ENCODE measurements around the gene PAPPA2. TPM values are rescaled to one million over a fixed set of nuclear protein-coding genes. Genes with fewer than 3 reads are reported as not detected.

Gene PAPPA2
- total and polyA plus RNA-seq, 9 of the 15 experiments (the other 6 are each of a cell fraction or from before 2014, with no cell fraction given): 0.01 to 0.15 (median 0.05) TPM; not detected in 2

DNA sequence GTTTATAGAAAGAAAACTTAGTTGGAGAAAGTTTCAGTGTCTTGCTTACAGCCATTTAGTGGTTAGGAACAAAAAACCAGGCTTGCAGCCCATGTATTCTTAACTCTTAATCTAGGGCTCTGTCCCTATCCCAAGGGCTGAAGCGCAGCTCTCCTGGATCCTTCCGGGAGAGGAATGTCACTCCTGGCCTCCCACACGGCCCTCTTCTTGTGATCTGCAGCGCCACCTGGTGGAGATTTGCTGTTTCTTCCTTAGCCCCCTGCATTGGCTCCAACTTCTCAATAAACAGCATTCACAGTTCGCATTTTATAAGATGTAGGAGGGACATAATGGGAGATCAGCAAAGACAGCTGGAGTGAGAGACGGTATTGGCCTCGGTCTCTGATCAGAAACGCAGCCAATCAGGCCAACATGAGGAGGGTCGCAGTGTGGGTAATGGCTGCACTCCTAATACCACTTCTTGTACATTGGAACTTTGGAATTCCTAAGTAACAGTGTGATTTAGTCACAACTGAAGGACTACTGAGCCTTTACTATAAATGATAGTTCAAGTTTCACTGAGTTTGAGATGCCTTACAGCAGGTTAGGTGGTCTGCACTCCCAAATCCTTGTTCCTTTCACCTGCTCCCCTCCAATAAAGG, 418.1 kb downstream of the PAPPA2 start (continued):
- TF ChIP-seq ZNF239 (CRISPR knock-in tag; IDR thresholded peaks at IDR 0.05) (no peak), ZNF512 (tag; IDR thresholded peaks at IDR 0.05) (no peak), ZNF586 (CRISPR knock-in tag; conservative IDR thresholded peaks at IDR 0.05) (0 out of 2 replicates have a peak, but pooled peaks have one; percentile 38), ETV1 (tag; conservative IDR thresholded peaks at IDR 0.05; ENCODE audit: low read depth) (0 out of 2 replicates have a peak, but pooled peaks have one; percentile 49), NELFE (IDR thresholded peaks at IDR 0.05; ENCODE audit: insufficient read depth, insufficient read length) (no peak), ZKSCAN8 (CRISPR knock-in tag; IDR thresholded peaks at IDR 0.05) (no peak), ZNF23 (CRISPR knock-in tag; IDR thresholded peaks at IDR 0.05) (0 out of 2 replicates have a peak, but pooled peaks have one; percentile 8), BRD9 (IDR thresholded peaks at IDR 0.05; ENCODE audit: low read depth, partially characterized antibody) (peak; percentile 63), RBM15 (IDR thresholded peaks at IDR 0.05; ENCODE audit: insufficient read depth, low read length) (no peak), ELF1 (tag; IDR thresholded peaks at IDR 0.05) (peak; percentile 32; the same call in 1 of the 2 replicates), CC2D1A (IDR thresholded peaks at IDR 0.05) (peak; percentile 62; the same call in 1 of the 2 replicates), FOXK2 (conservative IDR thresholded peaks at IDR 0.05 in 1 of 2, IDR thresholded peaks at IDR 0.05 in 1 of 2; ENCODE audit: low read depth in 2 of 2) (0 out of 4 replicates have a peak, but pooled peaks of 1 of the 2 experiments have one; percentile 30), BCOR (IDR thresholded peaks at IDR 0.05) (no peak), PTBP1 (IDR thresholded peaks at IDR 0.05; ENCODE audit: low read depth, low read length) (no peak), PHB (CRISPR knock-in tag; IDR thresholded peaks at IDR 0.05) (no peak), NFATC3 (IDR thresholded peaks at IDR 0.05) (no peak), ZNF354B (CRISPR knock-in tag; IDR thresholded peaks at IDR 0.05) (no peak), SRF (CRISPR knock-in tag; IDR thresholded peaks at IDR 0.05) (no peak), CBFA2T3 (IDR thresholded peaks at IDR 0.05) (no peak), XRCC5 (IDR thresholded peaks at IDR 0.05; ENCODE audit: low read depth, low read length) (peak; percentile 79), EGR1 (conservative IDR thresholded peaks at IDR 0.05) (peak; percentile 67), SMARCA4 (IDR thresholded peaks at IDR 0.05) (peak; percentile 28; the same call in 1 of the 2 replicates), CTBP1 (IDR thresholded peaks at IDR 0.05; ENCODE audit: borderline replicate concordance) (peak; percentile 63; the same call in 1 of the 2 replicates), PHB2 (IDR thresholded peaks at IDR 0.05; ENCODE audit: low read depth) (no peak), MTA2 (IDR thresholded peaks at IDR 0.05; ENCODE audit: low read depth) (no peak)
- TF ChIP-seq, protein P1, sequence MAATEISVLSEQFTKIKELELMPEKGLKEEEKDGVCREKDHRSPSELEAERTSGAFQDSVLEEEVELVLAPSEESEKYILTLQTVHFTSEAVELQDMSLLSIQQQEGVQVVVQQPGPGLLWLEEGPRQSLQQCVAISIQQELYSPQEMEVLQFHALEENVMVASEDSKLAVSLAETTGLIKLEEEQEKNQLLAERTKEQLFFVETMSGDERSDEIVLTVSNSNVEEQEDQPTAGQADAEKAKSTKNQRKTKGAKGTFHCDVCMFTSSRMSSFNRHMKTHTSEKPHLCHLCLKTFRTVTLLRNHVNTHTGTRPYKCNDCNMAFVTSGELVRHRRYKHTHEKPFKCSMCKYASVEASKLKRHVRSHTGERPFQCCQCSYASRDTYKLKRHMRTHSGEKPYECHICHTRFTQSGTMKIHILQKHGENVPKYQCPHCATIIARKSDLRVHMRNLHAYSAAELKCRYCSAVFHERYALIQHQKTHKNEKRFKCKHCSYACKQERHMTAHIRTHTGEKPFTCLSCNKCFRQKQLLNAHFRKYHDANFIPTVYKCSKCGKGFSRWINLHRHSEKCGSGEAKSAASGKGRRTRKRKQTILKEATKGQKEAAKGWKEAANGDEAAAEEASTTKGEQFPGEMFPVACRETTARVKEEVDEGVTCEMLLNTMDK (IDR thresholded peaks at IDR 0.05; ENCODE audit: borderline replicate concordance, insufficient read depth, low read depth, low read length, poor library complexity, severe bottlenecking): peak; percentile 2
- TF ChIP-seq, protein P2, sequence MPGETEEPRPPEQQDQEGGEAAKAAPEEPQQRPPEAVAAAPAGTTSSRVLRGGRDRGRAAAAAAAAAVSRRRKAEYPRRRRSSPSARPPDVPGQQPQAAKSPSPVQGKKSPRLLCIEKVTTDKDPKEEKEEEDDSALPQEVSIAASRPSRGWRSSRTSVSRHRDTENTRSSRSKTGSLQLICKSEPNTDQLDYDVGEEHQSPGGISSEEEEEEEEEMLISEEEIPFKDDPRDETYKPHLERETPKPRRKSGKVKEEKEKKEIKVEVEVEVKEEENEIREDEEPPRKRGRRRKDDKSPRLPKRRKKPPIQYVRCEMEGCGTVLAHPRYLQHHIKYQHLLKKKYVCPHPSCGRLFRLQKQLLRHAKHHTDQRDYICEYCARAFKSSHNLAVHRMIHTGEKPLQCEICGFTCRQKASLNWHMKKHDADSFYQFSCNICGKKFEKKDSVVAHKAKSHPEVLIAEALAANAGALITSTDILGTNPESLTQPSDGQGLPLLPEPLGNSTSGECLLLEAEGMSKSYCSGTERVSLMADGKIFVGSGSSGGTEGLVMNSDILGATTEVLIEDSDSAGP (CRISPR knock-in tag; IDR thresholded peaks at IDR 0.05): no peak
